ENCODE results near the gene PROM2.
A peak's percentile ranks its signal among the peaks of the same experiment; 100 is the strongest.

Gene PROM2

GRCh38 chr2:95327861-95328260, 53.6 kb downstream of the PROM2 start:
- Histone ChIP-seq H3K9me3 (no peaks in the 10 kb centered on the region), H3K4me3 (no peak overlapping the region), H3K4me2 (no peak overlapping the region), H3K36me3 (no peaks in the 10 kb centered on the region), H3K27me3 (no peaks in the 10 kb centered on the region), H3K9ac (no peak overlapping the region), H4K20me1 (no peaks in the 10 kb centered on the region), H3K27ac (no peak overlapping the region), H3K4me1 (no peaks in the 10 kb centered on the region)
- no peak for TF ChIP-seq Cebpa-rat (IDR thresholded peaks at IDR 0.05)

- Histone ChIP-seq H3K36me3 (no peaks in the 10 kb centered on the region), H3K4me1 (peaks cover 3% of the 10 kb centered on the region), H4K20me1 (no peaks in the 10 kb centered on the region), H3K27me3 (no peaks in the 10 kb centered on the region), H3K9me3 (no peaks in the 10 kb centered on the region), H3K27ac (no peak overlapping the region), H3K4me2 (no peak overlapping the region), H3K4me3 (no peak overlapping the region), H3K9ac (no peak overlapping the region)
- no peak for TF ChIP-seq Cebpa-rat (IDR thresholded peaks at IDR 0.05)
These were observed 54.3 kb downstream of the PROM2 start for GRCh38 chr2:95328358-95329125.

- H3K4me1 ChIP-seq = peaks cover 11% of the 10 kb centered on the region
- no peak for TF ChIP-seq Cebpa-rat (IDR thresholded peaks at IDR 0.05)
- H3K27ac ChIP-seq = no peak overlapping the region
- no peak overlapping the region for H3K4me3 ChIP-seq
- no peak overlapping the region for H3K4me2 ChIP-seq
- H3K9me3 ChIP-seq = no peaks in the 10 kb centered on the region
- no peaks in the 10 kb centered on the region for H4K20me1 ChIP-seq
- H3K9ac ChIP-seq = no peak overlapping the region
- H3K36me3 ChIP-seq = no peaks in the 10 kb centered on the region
- no peaks in the 10 kb centered on the region for H3K27me3 ChIP-seq
These were observed 55.2 kb downstream of the PROM2 start for GRCh38 chr2:95329401-95329800.

- Histone ChIP-seq H3K9me3 (no peaks in the 10 kb centered on the region), H3K9ac (no peak overlapping the region), H3K4me3 (no peak overlapping the region), H3K4me1 (peaks cover 12% of the 10 kb centered on the region), H3K27ac (no peak overlapping the region), H3K4me2 (no peak overlapping the region), H4K20me1 (no peaks in the 10 kb centered on the region), H3K36me3 (no peaks in the 10 kb centered on the region), H3K27me3 (no peaks in the 10 kb centered on the region)
- TF ChIP-seq Cebpa-rat (IDR thresholded peaks at IDR 0.05) = no peak
These were observed 55.9 kb downstream of the PROM2 start for GRCh38 chr2:95329891-95330793.

- TF ChIP-seq Cebpa-rat (IDR thresholded peaks at IDR 0.05) = no peak
- Histone ChIP-seq H3K27ac (no peak overlapping the region), H3K4me2 (no peak overlapping the region), H3K4me3 (no peak overlapping the region), H3K9me3 (no peaks in the 10 kb centered on the region), H3K9ac (no peak overlapping the region), H3K4me1 (peaks cover 12% of the 10 kb centered on the region), H3K36me3 (no peaks in the 10 kb centered on the region), H3K27me3 (no peaks in the 10 kb centered on the region), H4K20me1 (no peaks in the 10 kb centered on the region)
These were observed 56.6 kb downstream of the PROM2 start for GRCh38 chr2:95330794-95331338.

- Histone ChIP-seq H3K9ac (no peak overlapping the region), H3K36me3 (no peaks in the 10 kb centered on the region), H3K27me3 (no peaks in the 10 kb centered on the region), H3K4me3 (no peak overlapping the region), H3K4me2 (no peak overlapping the region), H3K4me1 (peaks cover 12% of the 10 kb centered on the region), H3K9me3 (no peaks in the 10 kb centered on the region), H3K27ac (no peak overlapping the region), H4K20me1 (no peaks in the 10 kb centered on the region)
- no peak for TF ChIP-seq Cebpa-rat (IDR thresholded peaks at IDR 0.05)
These were observed 57.4 kb downstream of the PROM2 start for GRCh38 chr2:95331606-95332005.

GRCh38 chr2:95332036-95332435, 57.8 kb downstream of the PROM2 start:
- no peak for TF ChIP-seq Cebpa-rat (IDR thresholded peaks at IDR 0.05)
- Histone ChIP-seq H3K4me3 (no peak overlapping the region), H4K20me1 (no peaks in the 10 kb centered on the region), H3K9ac (no peak overlapping the region), H3K4me2 (no peak overlapping the region), H3K27me3 (no peaks in the 10 kb centered on the region), H3K36me3 (no peaks in the 10 kb centered on the region), H3K27ac (no peak overlapping the region), H3K4me1 (peaks cover 12% of the 10 kb centered on the region), H3K9me3 (no peaks in the 10 kb centered on the region)

GRCh38 chr2:95333056-95333455, 58.8 kb downstream of the PROM2 start:
- Histone ChIP-seq H3K36me3 (no peaks in the 10 kb centered on the region), H3K9ac (no peak overlapping the region), H3K4me2 (no peak overlapping the region), H3K9me3 (no peaks in the 10 kb centered on the region), H3K27me3 (no peaks in the 10 kb centered on the region), H4K20me1 (no peaks in the 10 kb centered on the region), H3K4me3 (no peak overlapping the region), H3K4me1 (peaks cover 12% of the 10 kb centered on the region), H3K27ac (no peak overlapping the region)
- no peak for TF ChIP-seq Cebpa-rat (IDR thresholded peaks at IDR 0.05)

GRCh38 chr2:95333888-95334338, 59.7 kb downstream of the PROM2 start:
- Histone ChIP-seq H3K4me2 (peak overlapping the region; percentile 43), H3K9me3 (no peaks in the 10 kb centered on the region), H3K4me3 (no peak overlapping the region), H3K9ac (no peak overlapping the region), H3K27ac (no peak overlapping the region), H4K20me1 (no peaks in the 10 kb centered on the region), H3K36me3 (no peaks in the 10 kb centered on the region), H3K4me1 (peaks cover 12% of the 10 kb centered on the region), H3K27me3 (no peaks in the 10 kb centered on the region)
- TF ChIP-seq Cebpa-rat (IDR thresholded peaks at IDR 0.05) = no peak
